ENCODE results near the gene ABLIM1.

Gene ABLIM1

GRCh38 chr10:114525368-114525949 lies 132.6 kb downstream of the ABLIM1 start:
- TF ChIP-seq CTCF (conservative IDR thresholded peaks at IDR 0.05) (no peak), ZFX (IDR thresholded peaks at IDR 0.05) (no peak)
- no peak overlapping the region for H3K27ac ChIP-seq

GRCh38 chr10:114523876-114524275 lies 134.2 kb downstream of the ABLIM1 start:
- no peak overlapping the region for H3K27ac ChIP-seq

GRCh38 chr10:114521255-114521654 lies 136.8 kb downstream of the ABLIM1 start:
- no peak overlapping the region for H3K27ac ChIP-seq
- TF ChIP-seq ZFX (IDR thresholded peaks at IDR 0.05) (no peak), CTCF (conservative IDR thresholded peaks at IDR 0.05) (no peak)

More at GRCh38 chr10:114523876-114524275, 134.2 kb downstream of the ABLIM1 start:
- TF ChIP-seq ZFX (IDR thresholded peaks at IDR 0.05) (no peak), CTCF (conservative IDR thresholded peaks at IDR 0.05) (no peak)

- TF ChIP-seq ZFX (IDR thresholded peaks at IDR 0.05): no peak
- TF ChIP-seq CTCF (conservative IDR thresholded peaks at IDR 0.05): no peak
- no peak overlapping the region for H3K27ac ChIP-seq
These were observed 137.6 kb downstream of the ABLIM1 start for GRCh38 chr10:114520453-114520852.

- peak overlapping the region; percentile 66 for H3K27ac ChIP-seq
- TF ChIP-seq CTCF (conservative IDR thresholded peaks at IDR 0.05) (no peak), ZFX (IDR thresholded peaks at IDR 0.05) (no peak)
These were observed 138.2 kb downstream of the ABLIM1 start for GRCh38 chr10:114519756-114520293.

GRCh38 chr10:114519306-114519669 lies 138.8 kb downstream of the ABLIM1 start:
- no peak for TF ChIP-seq ZFX (IDR thresholded peaks at IDR 0.05)
- TF ChIP-seq CTCF (conservative IDR thresholded peaks at IDR 0.05): no peak
- peak overlapping the region; percentile 66 for H3K27ac ChIP-seq

GRCh38 chr10:114518401-114519305 lies 139.4 kb downstream of the ABLIM1 start:
- H3K27ac ChIP-seq: peak overlapping the region; percentile 66
- no peak for TF ChIP-seq CTCF (conservative IDR thresholded peaks at IDR 0.05)
- no peak for TF ChIP-seq ZFX (IDR thresholded peaks at IDR 0.05)

Data from C4-2B (cell line).